Measurements from ENCODE around the gene CCL1. TPM values are rescaled to one million over a fixed set of nuclear protein-coding genes. Genes with fewer than 3 reads are reported as not detected.

Gene CCL1
- total RNA-seq, 1 experiment from 2014 or later, result not detected

DNA sequence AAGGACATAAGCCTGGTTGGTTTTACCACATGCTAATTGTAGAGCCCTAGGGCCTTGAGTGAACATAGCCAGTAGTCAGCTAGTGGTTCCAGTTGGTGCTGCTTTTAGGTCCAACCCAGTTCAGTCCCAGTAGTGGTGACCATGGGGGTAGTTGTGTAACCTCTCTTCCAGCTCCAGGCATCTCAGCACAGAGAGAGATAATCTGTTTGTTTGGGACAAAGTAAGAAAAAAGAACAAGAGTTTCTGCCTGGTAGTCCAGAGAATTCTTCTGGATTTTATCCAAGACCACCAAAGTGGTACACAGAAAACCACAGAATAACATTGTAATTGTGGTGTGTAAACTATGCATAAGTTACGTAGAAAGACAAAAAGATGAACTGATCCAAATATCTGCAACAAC, 11.9 kb downstream of the CCL1 start:
- no peak overlapping the region for H2AFZ ChIP-seq (ENCODE audit: low read length)
- H3T11ph ChIP-seq (ENCODE audit: low read length), result no peak overlapping the region
- H3K23ac ChIP-seq (ENCODE audit: insufficient read length, low read depth, low read length), result no peak overlapping the region
- no peak overlapping the region for H4K8ac ChIP-seq (replicated peaks; ENCODE audit: insufficient read length, low read depth, low read length)
- TF ChIP-seq, protein P1, sequence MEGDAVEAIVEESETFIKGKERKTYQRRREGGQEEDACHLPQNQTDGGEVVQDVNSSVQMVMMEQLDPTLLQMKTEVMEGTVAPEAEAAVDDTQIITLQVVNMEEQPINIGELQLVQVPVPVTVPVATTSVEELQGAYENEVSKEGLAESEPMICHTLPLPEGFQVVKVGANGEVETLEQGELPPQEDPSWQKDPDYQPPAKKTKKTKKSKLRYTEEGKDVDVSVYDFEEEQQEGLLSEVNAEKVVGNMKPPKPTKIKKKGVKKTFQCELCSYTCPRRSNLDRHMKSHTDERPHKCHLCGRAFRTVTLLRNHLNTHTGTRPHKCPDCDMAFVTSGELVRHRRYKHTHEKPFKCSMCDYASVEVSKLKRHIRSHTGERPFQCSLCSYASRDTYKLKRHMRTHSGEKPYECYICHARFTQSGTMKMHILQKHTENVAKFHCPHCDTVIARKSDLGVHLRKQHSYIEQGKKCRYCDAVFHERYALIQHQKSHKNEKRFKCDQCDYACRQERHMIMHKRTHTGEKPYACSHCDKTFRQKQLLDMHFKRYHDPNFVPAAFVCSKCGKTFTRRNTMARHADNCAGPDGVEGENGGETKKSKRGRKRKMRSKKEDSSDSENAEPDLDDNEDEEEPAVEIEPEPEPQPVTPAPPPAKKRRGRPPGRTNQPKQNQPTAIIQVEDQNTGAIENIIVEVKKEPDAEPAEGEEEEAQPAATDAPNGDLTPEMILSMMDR (conservative IDR thresholded peaks at IDR 0.05), result no peak
- no peaks in the 10 kb centered on the region for H4K20me1 ChIP-seq (ENCODE audit: control insufficient read depth, insufficient read depth, insufficient read length)
- no peak overlapping the region for H3K56ac ChIP-seq (ENCODE audit: insufficient read length, low read depth, low read length)
- H3K27ac ChIP-seq (ENCODE audit: insufficient read length, low read depth, low read length), result no peak overlapping the region
- H3K79me1 ChIP-seq (ENCODE audit: insufficient read depth, low read depth, low read length, poor library complexity, severe bottlenecking), result no peaks in the 10 kb centered on the region
- H3K4ac ChIP-seq (ENCODE audit: low read depth, low read length), result no peak overlapping the region
- no peak overlapping the region for H3K9ac ChIP-seq (ENCODE audit: extremely low read depth, insufficient read length, low read length)
- H4K5ac ChIP-seq (ENCODE audit: insufficient read length, low read depth, low read length), result no peak overlapping the region
- DNase-seq, result no peak
- H3K9me3 ChIP-seq (ENCODE audit: control insufficient read depth, low read depth, low read length), result no peaks in the 10 kb centered on the region
- no peaks in the 10 kb centered on the region for H3K4me1 ChIP-seq (ENCODE audit: insufficient read depth, low read length)
- H3K23me2 ChIP-seq (ENCODE audit: insufficient read length, low read depth, low read length, poor library complexity, severe bottlenecking), result no peaks in the 10 kb centered on the region
- H3K36me3 Mint-ChIP-seq (ENCODE audit: insufficient read depth in 1 of 3, low read depth in 3 of 3), result no peaks in the 10 kb centered on the region; a peak in 1 of 7 replicates
- no peak overlapping the region for H2BK12ac ChIP-seq (ENCODE audit: insufficient read length, low read depth, low read length)
- H4K91ac ChIP-seq (ENCODE audit: insufficient read length, low read depth, low read length), result no peak overlapping the region
- H2AK5ac ChIP-seq (ENCODE audit: insufficient read length, low read length), result no peak overlapping the region
- peaks cover 5% of the 10 kb centered on the region for H3K27me3 Mint-ChIP-seq (ENCODE audit: low read depth)
- H3K14ac ChIP-seq (ENCODE audit: insufficient read depth, low read length), result no peak overlapping the region
- H3K9me3 Mint-ChIP-seq, result peaks cover 6 to 7% of the 10 kb centered on the region in 2 experiments; a peak in 4 of 5 replicates
- H2BK15ac ChIP-seq (ENCODE audit: low read depth, low read length), result no peak overlapping the region
- H3K4me2 ChIP-seq (ENCODE audit: insufficient read depth, insufficient read length, low read length), result no peak overlapping the region
- H3K27me3 ChIP-seq (ENCODE audit: insufficient read depth, low read length), result no peaks in the 10 kb centered on the region
- H3K4me3 Mint-ChIP-seq, result no peak overlapping the region
- no peak overlapping the region for H2BK5ac ChIP-seq (ENCODE audit: insufficient read length, low read length)
- no peak overlapping the region for H2BK20ac ChIP-seq (ENCODE audit: low read depth, low read length, poor library complexity, severe bottlenecking)
- peaks cover 3 to 9% of the 10 kb centered on the region in 2 experiments; a peak in 3 of 4 replicates for H3K4me1 Mint-ChIP-seq
- no peak overlapping the region for H3K18ac ChIP-seq (ENCODE audit: insufficient read length, low read depth, low read length)
- no peaks in the 10 kb centered on the region for H3K79me2 ChIP-seq (ENCODE audit: insufficient read depth, low read length)
- H2BK120ac ChIP-seq (ENCODE audit: low read depth, low read length, poor library complexity, severe bottlenecking), result no peak overlapping the region
- no CpG with 5 or more reads among the region's 1 CpG for WGBS (ENCODE audit: extremely low coverage, insufficient read length, low lambda C conversion rate)
- H3K27ac Mint-ChIP-seq, result no peak overlapping the region

All from H9 (cell line).